ENCODE measurements around the gene KDM8. TPM values are rescaled to one million over a fixed set of nuclear protein-coding genes. Genes with fewer than 3 reads are reported as not detected.
A peak's percentile ranks its signal among the peaks of the same experiment; 100 is the strongest.

The KDM8 gene
- 12.5 and 14.5 TPM in 2 replicates for total RNA-seq

DNA sequence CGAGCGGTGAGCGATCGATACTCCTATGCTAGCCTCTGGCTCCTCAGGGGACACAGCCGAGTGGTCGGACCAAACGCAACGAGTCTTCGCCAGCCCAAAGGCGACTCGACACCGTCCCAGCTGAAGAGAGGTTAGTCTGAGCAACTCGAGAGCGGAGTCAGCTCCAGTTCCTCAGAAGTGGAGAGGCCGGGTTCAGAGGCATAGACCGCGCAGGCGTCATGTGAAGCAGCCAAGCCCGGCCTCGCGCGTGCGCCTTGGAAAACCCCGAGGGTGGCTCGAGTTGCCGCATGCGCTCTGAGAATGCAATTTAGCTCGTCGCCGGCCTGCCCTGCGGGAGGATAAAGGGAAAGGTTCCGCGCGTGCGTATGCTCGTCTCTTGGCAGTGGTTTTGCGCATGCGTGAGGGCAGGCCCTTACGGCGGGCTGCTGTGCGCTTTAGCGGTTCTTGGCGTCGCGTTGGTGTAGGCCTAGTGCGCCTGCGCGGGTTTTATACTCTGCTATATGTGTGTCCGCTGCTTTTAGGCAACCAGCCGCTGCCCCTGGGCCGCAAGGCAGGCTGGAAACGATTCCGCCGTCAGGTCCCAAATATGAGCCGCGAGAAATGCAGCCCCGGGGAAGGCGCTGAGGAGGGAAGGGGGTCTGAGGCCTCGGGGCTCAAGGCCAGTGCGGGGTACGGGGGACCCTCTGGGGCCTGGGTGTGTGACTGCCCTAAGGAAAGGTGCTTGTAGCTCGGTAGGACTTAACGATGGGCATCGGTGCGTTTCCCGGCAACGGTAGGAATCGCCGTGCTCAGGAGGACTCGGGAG, at the start of gene KDM8:
Gene KDM8, plus strand, starts transcription at position 20 of the 805 bp plus-strand sequence. CDS start 6,598 bp downstream, outside the sequence.
- Mint-ChIP-seq H3K27me3 (ENCODE audit: insufficient read depth) (no peaks in the 10 kb centered on the region), H3K27ac (peak within 1 kb of the TSS; percentile 99), H3K9me3 (no peaks in the 10 kb centered on the region), H3K4me1 (ENCODE audit: low read depth) (peaks cover 52% of the 10 kb centered on the region), H3K36me3 (ENCODE audit: low read depth) (peaks cover 7% of the 10 kb centered on the region), H3K4me3 (peak within 1 kb of the TSS; percentile 97)
- intact Hi-C loops (cut with micrococcal nuclease), result loop anchor here (1.0 kb wide), 7 partner anchors 24 to 199 kb away; partner anchors contain the start of genes IL21R and NSMCE1
- DNase-seq (ENCODE audit: low spot score), result peak; percentile 100

DNA sequence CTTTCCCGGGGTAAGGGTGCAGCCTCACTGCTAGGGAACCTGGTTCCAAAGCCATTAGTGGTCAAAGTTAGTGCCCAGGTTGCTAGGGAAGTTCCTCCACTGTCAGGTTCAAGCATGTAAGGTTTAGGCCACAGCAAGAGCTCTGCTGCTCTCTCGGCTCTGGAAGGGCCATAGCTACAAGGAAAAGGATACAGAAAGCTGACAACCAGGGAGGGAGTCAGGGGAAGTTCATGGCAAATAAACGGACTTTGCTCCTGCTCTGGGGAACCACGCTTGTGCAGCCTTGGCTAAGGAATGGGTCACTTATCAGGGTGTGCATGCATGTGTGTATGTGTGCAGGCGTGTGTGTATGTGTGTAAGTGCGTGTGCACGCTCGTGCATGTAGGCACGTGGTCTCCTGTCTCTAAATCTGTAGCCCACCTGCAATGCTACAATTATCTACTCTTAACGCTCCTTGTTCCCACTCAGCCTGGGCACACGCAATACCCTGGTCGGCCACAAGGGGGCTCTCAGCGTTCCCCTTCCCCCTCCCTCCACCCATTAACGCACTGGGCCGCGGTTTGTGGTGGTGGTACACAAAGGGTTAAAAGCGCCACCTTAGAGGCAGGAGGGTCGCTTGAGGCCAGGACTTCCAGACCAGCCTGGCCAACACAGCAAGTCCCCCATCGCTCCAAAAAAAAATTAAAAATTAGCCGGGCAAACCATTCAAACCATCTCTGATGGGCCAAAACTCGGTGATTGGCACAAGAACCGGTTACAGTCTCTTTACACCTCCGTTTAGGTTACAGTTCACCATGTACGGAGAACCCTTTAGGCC, 48.4 kb upstream of the KDM8 start:
- Mint-ChIP-seq H3K4me1 (ENCODE audit: low read depth) (peaks cover 12% of the 10 kb centered on the region), H3K4me3 (no peak overlapping the region), H3K27ac (no peak overlapping the region), H3K36me3 (ENCODE audit: low read depth) (no peaks in the 10 kb centered on the region), H3K27me3 (ENCODE audit: insufficient read depth) (peaks cover 2% of the 10 kb centered on the region), H3K9me3 (peaks cover 7% of the 10 kb centered on the region)
- intact Hi-C loops (cut with micrococcal nuclease), result loop anchor here (1.0 to 2.0 kb wide), 4 partner anchors 14 to 302 kb away; no protein-coding TSS in a partner anchor
- peak; percentile 39 for DNase-seq (ENCODE audit: low spot score)

DNA sequence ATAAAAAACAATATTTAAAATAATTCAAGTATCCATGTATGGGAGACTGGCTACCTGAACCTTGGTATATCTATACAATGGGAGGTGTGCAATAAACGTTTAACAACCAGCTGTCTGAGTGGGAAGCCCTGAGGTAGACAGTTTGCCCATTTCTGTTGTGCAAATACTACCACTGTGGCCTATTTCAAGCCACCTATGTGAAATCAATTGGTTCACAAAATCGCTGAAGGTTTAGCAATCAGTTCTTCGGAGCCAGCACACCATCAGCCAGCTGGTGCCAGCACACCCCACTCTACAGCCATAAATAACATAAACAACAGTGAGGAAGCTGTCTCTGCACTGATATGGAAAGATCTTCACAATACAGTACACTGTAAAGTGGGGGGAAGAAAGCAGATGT, 46.7 kb upstream of the KDM8 start:
- intact Hi-C loops (cut with micrococcal nuclease), result no loop called here
- Mint-ChIP-seq H3K27me3 (ENCODE audit: insufficient read depth) (peaks cover 2% of the 10 kb centered on the region), H3K4me3 (no peak overlapping the region), H3K36me3 (ENCODE audit: low read depth) (no peaks in the 10 kb centered on the region), H3K9me3 (peaks cover 12% of the 10 kb centered on the region), H3K4me1 (ENCODE audit: low read depth) (peaks cover 8% of the 10 kb centered on the region), H3K27ac (no peak overlapping the region)
- DNase-seq (ENCODE audit: low spot score), result no peak

- Mint-ChIP-seq H3K27ac (no peak overlapping the region), H3K4me3 (no peak overlapping the region), H3K9me3 (peaks cover 24% of the 10 kb centered on the region), H3K36me3 (ENCODE audit: low read depth) (no peaks in the 10 kb centered on the region), H3K4me1 (ENCODE audit: low read depth) (no peaks in the 10 kb centered on the region), H3K27me3 (ENCODE audit: insufficient read depth) (peaks cover 4% of the 10 kb centered on the region)
- intact Hi-C loops (cut with micrococcal nuclease), result no loop called here
- no peak for DNase-seq (ENCODE audit: low spot score)
Measured at GRCh38 chr16:27161398-27161797, 41.9 kb upstream of the KDM8 start.

- H3K27ac Mint-ChIP-seq, result no peak overlapping the region
- peaks cover 2% of the 10 kb centered on the region for H3K4me1 Mint-ChIP-seq (ENCODE audit: low read depth)
- peaks cover 17% of the 10 kb centered on the region for H3K9me3 Mint-ChIP-seq
- intact Hi-C loops (cut with micrococcal nuclease), result no loop called here
- H3K4me3 Mint-ChIP-seq, result no peak overlapping the region
- peaks cover 5% of the 10 kb centered on the region for H3K27me3 Mint-ChIP-seq (ENCODE audit: insufficient read depth)
- no peak for DNase-seq (ENCODE audit: low spot score)
- H3K36me3 Mint-ChIP-seq (ENCODE audit: low read depth), result no peaks in the 10 kb centered on the region
Measured at GRCh38 chr16:27164352-27164751, 39.0 kb upstream of the KDM8 start.

GRCh38 chr16:27165576-27165975, 37.8 kb upstream of the KDM8 start:
- no peak for DNase-seq (ENCODE audit: low spot score)

GRCh38 chr16:27168790-27169189, 34.5 kb upstream of the KDM8 start:
- Mint-ChIP-seq H3K9me3 (peaks cover 18% of the 10 kb centered on the region), H3K4me1 (ENCODE audit: low read depth) (peaks cover 40% of the 10 kb centered on the region), H3K27ac (no peak overlapping the region), H3K36me3 (ENCODE audit: low read depth) (peaks cover 6% of the 10 kb centered on the region), H3K4me3 (no peak overlapping the region), H3K27me3 (ENCODE audit: insufficient read depth) (peaks cover 3% of the 10 kb centered on the region)
- no peak for DNase-seq (ENCODE audit: low spot score)
- intact Hi-C loops (cut with micrococcal nuclease), result loop anchor here (2.0 kb wide), 1 partner anchor 14 kb away; no protein-coding TSS in a partner anchor

More at GRCh38 chr16:27165576-27165975, 37.8 kb upstream of the KDM8 start:
- H3K9me3 Mint-ChIP-seq, result peaks cover 17% of the 10 kb centered on the region
- peaks cover 5% of the 10 kb centered on the region for H3K27me3 Mint-ChIP-seq (ENCODE audit: insufficient read depth)
- no peak overlapping the region for H3K27ac Mint-ChIP-seq
- peaks cover 15% of the 10 kb centered on the region for H3K4me1 Mint-ChIP-seq (ENCODE audit: low read depth)
- H3K4me3 Mint-ChIP-seq, result no peak overlapping the region
- intact Hi-C loops (cut with micrococcal nuclease), result no loop called here
- no peaks in the 10 kb centered on the region for H3K36me3 Mint-ChIP-seq (ENCODE audit: low read depth)

GRCh38 chr16:27169511-27170071, 33.7 kb upstream of the KDM8 start:
- Mint-ChIP-seq H3K27ac (peak overlapping the region; percentile 6), H3K4me1 (ENCODE audit: low read depth) (peaks cover 48% of the 10 kb centered on the region), H3K36me3 (ENCODE audit: low read depth) (peaks cover 6% of the 10 kb centered on the region), H3K4me3 (no peak overlapping the region), H3K9me3 (peaks cover 14% of the 10 kb centered on the region), H3K27me3 (ENCODE audit: insufficient read depth) (peaks cover 3% of the 10 kb centered on the region)
- intact Hi-C loops (cut with micrococcal nuclease), result loop anchor here (2.0 kb wide), 1 partner anchor 15 kb away; no protein-coding TSS in a partner anchor
- peak; percentile 48 for DNase-seq (ENCODE audit: low spot score)

- DNase-seq (ENCODE audit: low spot score), result no peak
- Mint-ChIP-seq H3K4me1 (ENCODE audit: low read depth) (peaks cover 52% of the 10 kb centered on the region), H3K36me3 (ENCODE audit: low read depth) (peaks cover 6% of the 10 kb centered on the region), H3K9me3 (peaks cover 14% of the 10 kb centered on the region), H3K27me3 (ENCODE audit: insufficient read depth) (peaks cover 3% of the 10 kb centered on the region), H3K27ac (no peak overlapping the region), H3K4me3 (no peak overlapping the region)
- intact Hi-C loops (cut with micrococcal nuclease), result no loop called here
Measured at GRCh38 chr16:27171584-27171983, 31.7 kb upstream of the KDM8 start.

GRCh38 chr16:27174007-27174406, 29.3 kb upstream of the KDM8 start:
- H3K27me3 Mint-ChIP-seq (ENCODE audit: insufficient read depth), result no peaks in the 10 kb centered on the region
- DNase-seq (ENCODE audit: low spot score), result peak; percentile 24
- intact Hi-C loops (cut with micrococcal nuclease), result no loop called here
- H3K4me1 Mint-ChIP-seq (ENCODE audit: low read depth), result peaks cover 65% of the 10 kb centered on the region
- peak overlapping the region; percentile 58 for H3K27ac Mint-ChIP-seq
- peaks cover 6% of the 10 kb centered on the region for H3K36me3 Mint-ChIP-seq (ENCODE audit: low read depth)
- H3K4me3 Mint-ChIP-seq, result no peak overlapping the region
- peaks cover 14% of the 10 kb centered on the region for H3K9me3 Mint-ChIP-seq

GRCh38 chr16:27174798-27175197, 28.5 kb upstream of the KDM8 start:
- H3K27me3 Mint-ChIP-seq (ENCODE audit: insufficient read depth), result no peaks in the 10 kb centered on the region
- H3K9me3 Mint-ChIP-seq, result peaks cover 14% of the 10 kb centered on the region
- intact Hi-C loops (cut with micrococcal nuclease), result no loop called here
- no peak for DNase-seq (ENCODE audit: low spot score)
- no peak overlapping the region for H3K27ac Mint-ChIP-seq
- H3K4me1 Mint-ChIP-seq (ENCODE audit: low read depth), result peaks cover 67% of the 10 kb centered on the region
- H3K4me3 Mint-ChIP-seq, result no peak overlapping the region
- H3K36me3 Mint-ChIP-seq (ENCODE audit: low read depth), result peaks cover 6% of the 10 kb centered on the region

DNA sequence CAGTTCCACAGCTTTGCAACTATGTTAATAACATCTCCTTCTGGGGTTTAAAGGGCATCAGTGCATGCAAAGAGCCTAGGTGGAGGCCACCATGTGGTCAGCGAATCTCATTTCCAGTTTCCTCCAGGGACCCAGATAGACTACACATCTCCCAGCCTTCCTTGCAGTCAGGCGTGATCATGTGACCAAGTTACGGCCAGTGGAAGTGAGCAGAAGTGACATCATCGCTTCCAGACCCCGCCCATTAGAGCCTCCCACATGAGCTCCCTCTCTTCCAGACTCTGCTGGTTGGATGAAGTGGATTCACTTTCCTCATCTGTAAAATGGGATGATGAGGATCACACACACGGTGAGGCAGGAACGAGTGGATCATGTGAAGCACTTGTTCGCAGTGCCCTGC, 27.4 kb upstream of the KDM8 start:
- H3K9me3 Mint-ChIP-seq, result peaks cover 14% of the 10 kb centered on the region
- DNase-seq (ENCODE audit: low spot score), result no peak
- peaks cover 59% of the 10 kb centered on the region for H3K4me1 Mint-ChIP-seq (ENCODE audit: low read depth)
- intact Hi-C loops (cut with micrococcal nuclease), result no loop called here
- H3K27me3 Mint-ChIP-seq (ENCODE audit: insufficient read depth), result peaks cover 1% of the 10 kb centered on the region
- peaks cover 6% of the 10 kb centered on the region for H3K36me3 Mint-ChIP-seq (ENCODE audit: low read depth)
- H3K27ac Mint-ChIP-seq, result no peak overlapping the region
- H3K4me3 Mint-ChIP-seq, result no peak overlapping the region

Data from activated T-helper 1 cell treated with anti-CD3 and anti-CD28 coated beads, Interleukin-12 subunit alpha, Interleukin-12 subunit beta, Interleukin-2, Interleukin-4 antibody, amounts not matched to agents 30 ng/mL and 10 ng/mL and 1 ng/mL, durations not matched to agents 14 hours and 24 hours and 36 hours (primary cell).